Measurements from ENCODE around the gene PKD1L1.
A peak's percentile ranks its signal among the peaks of the same experiment; 100 is the strongest.
"Not testable (repeated sequence)": the region's sequence is repeated elsewhere in the genome, so short reads cannot be mapped to it uniquely, and the experiment has no call there.

The PKD1L1 gene

DNA sequence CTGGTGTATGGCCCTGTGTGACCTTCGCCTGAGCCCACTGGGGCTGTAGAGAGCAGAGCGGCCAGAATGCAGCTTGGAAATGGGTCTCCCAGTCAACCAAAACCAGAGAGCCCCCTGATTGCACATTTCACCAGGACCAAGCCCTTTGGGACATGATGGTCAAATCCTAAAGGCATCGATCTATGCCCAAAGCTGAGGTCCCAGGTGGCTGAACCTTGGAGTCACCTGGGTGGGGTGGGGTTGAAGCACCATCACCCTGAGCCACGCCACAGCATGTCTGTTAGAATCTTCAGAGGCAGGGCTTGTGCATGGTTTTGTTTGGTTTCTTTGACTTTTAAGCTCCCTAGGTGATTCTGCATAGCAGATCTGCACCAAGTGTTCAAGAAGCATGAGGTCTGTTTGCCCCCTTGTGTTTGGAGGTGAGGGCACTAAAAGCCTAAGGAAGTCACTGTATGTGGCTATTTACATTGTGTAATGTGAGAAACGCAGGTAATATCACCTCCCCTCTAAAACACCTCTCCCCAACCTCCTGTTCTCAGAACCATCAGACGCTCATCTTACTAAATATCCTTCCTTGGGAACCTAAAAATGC lies 9.6 kb downstream of the PKD1L1 start:
- no peak for DNase-seq (ENCODE audit: low spot score)

DNA sequence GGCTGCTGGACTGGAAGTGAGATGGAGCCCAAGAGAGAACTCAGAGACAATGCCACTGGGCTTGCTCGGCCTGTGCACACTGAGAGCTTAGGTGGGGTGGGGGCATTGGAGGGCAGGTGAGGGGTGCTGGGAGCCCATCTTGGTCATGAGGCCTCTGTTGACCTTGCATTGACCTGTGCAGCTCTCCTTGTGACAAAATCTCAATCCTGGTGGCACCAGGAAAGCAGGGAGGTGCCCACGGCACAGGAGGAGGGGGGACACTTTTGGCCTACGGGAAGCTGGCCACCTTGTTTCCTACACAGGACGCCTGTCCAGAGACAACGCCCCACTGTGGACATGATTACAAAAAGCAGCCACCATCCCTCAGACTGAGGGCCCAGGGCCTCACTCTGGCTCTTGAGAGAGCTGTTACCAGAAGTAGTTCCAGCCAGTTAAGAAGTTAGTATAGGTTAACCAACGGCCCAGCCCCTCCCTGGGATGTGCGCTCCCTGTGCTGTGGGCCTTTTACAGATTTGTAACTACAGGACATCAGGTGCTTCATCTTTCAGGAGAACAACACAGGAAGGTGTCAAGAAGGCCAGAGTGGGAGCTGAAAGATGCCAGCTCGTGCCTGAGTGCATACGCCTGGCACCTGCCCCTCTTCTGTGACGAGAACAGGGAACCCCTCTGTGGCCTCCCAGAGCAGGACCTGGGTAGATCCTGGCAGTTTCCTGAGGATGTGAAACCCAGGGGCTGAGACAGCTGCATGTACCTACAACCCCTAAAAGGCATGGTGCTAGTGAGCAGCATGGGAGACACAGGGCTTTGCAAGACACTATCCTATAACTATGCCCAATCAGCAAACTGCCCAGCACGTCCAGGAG lies 10.3 kb downstream of the PKD1L1 start:
- no peak for DNase-seq (ENCODE audit: low spot score)

DNA sequence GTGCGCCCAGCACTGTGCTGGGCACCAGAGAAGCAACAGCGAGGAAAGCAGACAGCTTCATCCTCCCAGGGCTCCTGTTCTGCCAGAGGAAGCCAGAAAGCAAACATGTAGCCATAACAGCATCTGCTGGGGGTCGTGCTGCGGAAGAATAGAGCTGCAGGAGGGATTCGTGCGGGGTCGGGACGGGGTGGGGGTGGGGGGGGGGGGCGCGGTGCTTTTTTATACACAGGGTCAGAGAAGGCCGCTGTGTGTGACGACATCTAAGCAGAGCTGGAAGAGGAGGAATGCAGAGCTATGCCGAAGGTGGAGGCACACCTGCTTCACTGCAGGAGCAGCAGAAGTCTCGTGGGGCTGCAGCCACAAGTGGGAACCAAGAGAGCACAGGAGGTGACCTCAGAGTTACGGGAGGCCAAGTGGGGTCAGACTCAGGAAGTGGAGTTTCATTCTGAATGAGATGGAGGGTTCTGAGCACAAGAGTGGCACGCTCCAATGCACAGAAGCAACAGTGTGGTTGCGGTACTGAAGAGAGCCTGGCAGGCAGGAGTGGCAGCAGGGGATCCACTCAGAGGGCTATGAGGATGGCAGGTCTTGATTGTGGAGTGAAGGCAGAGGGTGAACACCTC lies 11.1 kb downstream of the PKD1L1 start:
- DNase-seq (ENCODE audit: low spot score), result peak; percentile 35

DNA sequence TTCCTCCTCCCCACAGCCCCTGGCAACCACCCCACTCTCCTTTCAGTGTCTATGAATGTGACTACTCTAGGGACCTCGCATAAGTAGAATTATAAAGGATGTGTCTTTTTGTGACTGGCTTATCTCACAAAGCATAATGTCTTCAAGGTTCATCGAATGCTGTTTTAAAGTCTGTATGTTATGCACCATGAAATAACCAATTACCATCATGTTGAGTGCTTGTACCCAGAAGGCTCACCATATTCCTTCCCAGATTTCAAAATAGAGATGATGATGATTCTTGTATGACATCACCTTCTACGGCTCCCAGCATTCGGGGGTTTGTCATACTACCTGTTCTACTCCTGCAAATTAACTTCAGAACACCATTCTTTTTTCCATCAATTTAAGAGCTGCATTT lies 11.9 kb downstream of the PKD1L1 start:
- DNase-seq (ENCODE audit: low spot score), result no peak

DNA sequence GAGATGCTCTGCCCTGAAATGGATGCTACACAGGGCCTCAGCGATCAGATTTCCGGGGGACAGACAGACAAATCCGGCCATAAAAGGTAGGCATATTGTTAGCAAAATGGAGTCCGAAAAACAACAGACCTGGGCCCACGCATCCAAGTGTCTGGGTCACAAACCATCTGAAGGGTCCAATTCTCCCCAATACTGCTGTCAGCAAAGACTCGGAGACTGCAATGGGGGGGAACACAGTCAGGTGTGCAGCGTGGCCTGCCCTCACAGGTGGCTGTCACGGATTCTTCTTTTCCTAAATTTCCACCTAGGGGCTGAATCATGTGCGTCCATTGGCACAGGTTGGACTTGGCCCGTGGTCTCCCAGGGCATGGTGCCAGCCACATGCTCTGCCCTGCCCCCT lies 12.9 kb downstream of the PKD1L1 start:
- no peak for DNase-seq (ENCODE audit: low spot score)

DNA sequence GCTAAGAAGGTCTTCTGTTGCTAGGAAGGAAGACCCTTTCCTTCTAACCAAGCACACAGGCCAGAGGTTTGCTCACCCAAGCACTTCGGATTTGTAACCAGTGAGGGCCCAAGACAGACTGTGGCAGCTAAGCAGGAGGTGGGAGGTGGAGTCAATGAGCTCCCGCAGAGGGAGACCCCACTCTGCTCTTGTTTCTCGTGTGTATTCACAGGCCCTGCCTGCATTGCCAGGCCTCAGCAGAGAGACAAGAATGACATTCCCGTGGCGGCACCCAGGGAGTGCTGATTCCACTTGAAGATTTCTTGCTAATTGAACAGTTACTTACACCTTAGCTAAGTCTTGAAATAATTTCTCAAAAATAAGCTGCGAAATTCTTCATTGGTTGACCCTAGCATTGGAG lies 13.4 kb downstream of the PKD1L1 start:
- DNase-seq (ENCODE audit: low spot score), result no peak

DNA sequence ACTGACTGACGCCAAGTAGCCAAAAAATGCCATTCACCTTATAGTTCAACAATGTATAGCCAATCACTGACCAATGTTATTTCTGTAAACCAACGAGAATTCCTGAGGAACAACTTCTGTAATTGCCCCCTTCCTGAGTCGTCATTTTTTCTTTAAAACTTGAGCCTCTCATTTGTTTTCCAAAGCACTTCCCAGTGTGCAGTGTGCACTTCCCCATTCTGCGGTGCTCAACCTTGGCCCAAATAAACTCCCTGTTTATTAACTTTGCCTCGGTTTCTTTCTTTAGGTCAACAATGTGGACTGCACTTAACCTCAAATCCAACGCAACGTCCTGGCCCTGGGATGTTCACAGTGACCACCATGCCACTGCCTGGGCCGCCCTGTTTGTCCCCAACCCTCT lies 15.1 kb downstream of the PKD1L1 start:
- no peak for DNase-seq (ENCODE audit: low spot score)

DNA sequence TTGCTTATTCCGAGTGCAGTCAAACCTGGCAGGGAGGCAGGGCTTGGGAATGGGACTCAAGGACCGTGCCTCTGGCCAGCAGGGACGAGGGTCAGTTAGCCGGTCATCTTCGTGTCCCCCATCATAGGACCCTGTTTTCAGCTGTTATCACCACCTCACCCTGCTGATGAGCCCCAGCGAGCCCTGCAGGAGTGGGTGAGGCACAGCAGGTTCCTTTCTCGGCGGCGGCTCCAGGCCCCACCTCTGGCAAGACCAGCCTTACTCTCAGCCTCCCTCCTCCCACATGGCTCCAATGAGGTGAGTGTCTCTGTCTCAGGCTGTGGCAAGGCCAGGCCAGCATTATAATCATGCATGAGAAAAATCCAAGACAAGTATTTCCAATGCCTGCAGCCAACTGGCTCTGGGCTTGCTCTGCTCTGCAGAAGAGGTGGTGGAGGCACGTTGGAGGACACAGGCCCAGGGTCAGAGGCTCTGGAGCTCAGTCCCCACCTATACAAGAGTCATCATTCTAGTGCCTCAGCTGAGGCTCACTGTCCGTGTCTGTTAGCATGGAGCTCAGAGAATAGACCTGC lies 15.7 kb downstream of the PKD1L1 start:
- DNase-seq (ENCODE audit: low spot score), result no peak

DNA sequence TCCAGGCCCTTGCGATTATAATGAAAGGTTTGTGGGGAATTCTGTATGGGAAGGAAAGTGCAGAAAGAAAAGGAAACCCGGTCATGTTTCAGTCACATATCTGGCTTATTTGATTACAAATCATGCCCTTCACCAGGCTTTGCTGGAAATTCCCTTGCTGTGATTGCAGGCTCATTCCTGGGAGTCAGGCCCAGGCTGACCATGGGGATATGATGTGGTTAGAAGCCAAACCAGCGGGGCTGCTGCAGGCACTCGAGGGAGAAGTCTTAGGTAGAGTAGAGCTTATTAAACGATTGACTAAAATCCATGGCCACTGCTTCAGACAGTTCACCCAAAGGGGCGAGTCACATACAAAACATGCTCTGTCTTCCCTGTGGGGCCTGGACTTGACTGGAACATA lies 16.2 kb downstream of the PKD1L1 start:
- peak; percentile 58 for DNase-seq (ENCODE audit: low spot score)

DNA sequence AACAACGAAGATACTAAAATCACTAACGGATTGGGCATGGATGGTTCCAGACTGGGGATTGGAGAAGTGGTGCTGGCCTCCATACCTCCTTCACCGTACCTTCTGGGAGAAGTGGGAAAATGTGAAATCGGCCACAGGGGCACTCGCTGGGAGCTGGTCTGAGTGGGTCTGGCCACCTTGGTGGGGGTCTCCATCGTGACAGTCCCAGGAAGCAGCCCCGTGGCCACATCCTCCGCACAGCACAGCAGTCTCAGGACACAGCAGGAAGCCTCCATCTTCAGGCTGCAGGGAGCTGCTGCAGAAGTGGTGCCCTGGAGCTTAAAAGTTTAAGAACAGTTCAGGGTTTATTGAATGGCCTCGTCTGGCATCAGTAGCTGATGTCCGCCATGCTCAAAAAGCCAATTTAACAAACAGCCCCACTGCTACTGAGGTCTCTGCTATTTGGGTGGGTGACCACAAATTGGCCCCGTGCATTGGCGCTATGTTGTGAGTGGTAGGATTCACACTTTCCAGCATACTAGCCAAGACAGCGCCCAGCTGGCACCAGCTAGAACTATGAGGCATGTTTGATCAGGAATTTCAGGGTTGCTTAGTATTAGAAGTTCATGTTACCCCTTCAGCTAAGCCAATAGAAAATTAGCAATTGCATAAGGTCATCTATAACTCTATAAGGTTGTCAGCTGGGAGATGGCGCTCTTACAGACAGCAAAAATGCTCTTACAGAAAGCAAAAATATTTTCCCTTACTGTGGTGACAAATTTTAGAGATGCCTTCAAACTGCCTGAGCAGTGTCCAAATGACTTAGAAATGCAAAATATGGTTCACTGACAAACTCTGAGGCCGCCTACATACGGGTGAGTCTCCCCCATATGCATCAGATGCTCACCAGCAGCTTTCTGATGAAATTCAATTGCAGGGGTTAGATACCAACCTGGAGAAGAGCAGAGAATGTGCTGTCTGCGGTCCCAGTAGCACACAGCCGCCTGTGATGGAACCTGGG lies 17.0 kb downstream of the PKD1L1 start:
- DNase-seq (ENCODE audit: low spot score), result no peak

DNA sequence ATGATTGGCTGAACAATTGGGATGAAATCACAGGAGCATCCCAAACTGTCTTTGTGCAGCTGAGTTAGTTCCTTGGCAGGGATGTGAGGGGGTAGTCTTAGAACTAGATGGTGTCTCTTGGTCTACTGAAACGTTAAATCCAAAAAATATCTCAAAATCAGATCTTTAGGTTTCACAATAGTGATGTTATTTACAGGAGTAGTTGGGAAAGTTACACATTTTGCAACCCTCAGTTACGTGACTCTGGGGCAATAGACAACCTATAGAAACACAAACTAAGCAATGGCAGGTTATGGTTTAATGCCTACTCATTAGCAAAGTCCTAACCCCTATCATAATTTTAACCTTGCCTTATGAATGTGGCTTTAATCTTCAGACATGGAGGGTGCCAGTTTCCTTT lies 24.0 kb downstream of the PKD1L1 start:
- DNase-seq (ENCODE audit: low spot score), result no peak

DNA sequence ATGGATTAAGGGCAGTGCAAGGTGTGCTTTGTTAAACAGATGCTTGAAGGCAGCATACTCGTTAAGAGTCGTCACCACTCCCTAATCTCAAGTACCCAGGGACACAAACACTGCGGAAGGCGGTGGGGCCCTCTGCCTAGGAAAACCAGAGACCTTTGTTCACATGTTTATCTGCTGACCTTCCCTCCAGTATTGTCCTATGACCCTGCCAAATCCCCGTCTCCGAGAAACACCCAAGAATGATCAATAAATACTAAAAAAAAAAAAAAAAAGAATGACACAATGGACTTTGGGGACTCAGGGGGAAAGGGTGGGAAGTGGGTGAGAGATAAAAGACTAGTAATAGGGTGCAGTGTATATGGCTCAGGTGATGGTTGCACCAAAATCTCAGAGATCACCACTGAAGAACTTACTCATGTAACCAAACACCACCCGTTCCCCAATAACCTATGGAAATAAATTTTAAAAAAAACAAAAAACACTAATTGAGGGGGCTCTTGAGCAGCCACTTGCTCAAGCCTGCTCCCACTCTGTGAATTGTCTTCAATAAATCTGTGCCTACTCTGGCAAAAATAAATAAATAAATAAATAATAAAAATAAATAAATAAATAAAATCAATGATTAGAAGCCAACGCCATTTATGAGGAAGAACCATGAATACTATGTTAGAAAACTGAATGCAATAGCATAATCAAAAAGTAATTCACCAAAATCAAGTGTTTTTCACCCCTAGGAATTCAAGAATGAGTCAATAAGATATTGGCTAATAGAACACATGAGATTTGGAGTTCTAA lies 25.0 kb downstream of the PKD1L1 start:
- not testable (repeated sequence) for DNase-seq (ENCODE audit: low spot score)

DNA sequence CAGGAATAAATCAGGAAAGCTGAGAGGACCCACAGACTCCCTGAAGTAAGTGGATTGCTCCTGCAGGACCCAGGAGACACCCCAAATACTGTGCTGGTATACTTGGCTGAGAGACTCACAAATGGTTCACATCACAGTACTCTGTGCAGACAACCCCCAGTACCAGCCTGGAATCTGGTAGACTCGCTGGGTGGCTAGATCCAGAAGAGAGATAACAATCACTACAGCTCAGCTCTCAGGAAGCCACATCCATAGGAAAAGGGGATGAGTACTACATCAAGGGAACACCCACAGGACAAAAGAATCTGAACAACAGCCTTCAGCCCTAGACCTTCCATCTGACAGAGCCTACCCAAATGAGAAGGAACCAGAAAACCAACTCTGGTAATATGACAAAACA lies 31.8 kb downstream of the PKD1L1 start:
- DNase-seq (ENCODE audit: low spot score), result not testable (repeated sequence)

DNA sequence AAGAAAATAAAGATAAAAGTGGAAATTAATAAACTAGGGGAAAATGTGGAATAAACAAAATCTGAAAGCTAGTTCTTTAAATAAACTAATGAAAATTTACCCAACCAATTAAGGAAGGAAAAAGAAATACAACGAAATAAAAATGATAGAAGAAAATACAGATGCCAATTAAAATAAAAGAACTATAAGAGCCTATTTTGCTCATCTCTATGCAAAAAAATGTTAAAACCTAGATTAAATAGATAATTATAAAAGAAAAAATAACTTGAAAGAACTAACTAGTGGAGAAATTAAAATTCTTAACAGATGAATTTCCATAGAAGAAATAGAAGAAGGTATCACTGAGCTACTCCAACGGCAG lies 32.7 kb downstream of the PKD1L1 start:
- no peak for DNase-seq (ENCODE audit: low spot score)

DNA sequence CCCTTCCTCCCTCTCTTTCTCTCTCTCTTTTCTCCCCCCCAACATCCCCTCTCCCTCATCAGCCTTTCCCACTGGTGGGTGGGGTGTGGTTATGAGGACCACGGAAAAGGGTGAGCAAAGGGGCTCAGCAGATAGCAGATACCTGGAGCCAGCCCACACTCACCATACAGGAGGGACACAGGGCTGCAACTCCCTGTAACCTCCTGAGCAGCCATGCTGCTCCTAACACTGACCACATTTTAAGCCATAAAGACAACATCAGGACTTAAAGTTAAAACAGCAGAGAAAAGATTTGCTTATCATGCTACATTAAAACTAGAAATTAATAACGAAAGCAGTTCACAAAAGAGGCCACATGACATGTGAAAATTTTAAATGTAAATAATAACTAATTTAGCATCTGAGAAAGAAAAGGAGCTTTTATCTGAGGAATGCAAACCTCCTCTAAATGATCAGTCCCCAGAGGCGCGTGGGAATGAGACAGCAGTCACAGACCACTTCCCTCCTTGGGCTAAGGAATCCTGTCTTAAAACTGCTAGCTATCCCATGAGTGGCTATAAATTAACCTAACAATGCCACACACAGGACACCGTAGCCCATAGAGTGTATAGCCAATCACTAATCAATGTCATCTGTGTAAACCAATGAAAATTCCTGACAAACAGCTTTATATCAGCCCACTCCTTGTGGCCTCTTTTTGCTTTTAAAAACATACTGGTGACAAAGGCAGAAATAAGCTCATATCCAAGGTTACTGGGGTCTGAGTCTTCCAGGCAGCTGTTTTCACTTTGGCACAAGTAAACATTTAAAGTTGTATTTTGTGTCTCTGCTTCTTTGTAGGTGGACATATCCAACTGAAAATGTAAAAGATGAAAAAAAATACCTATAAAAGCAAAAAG lies 33.3 kb downstream of the PKD1L1 start:
- peak; percentile 12 for DNase-seq (ENCODE audit: low spot score)

DNA sequence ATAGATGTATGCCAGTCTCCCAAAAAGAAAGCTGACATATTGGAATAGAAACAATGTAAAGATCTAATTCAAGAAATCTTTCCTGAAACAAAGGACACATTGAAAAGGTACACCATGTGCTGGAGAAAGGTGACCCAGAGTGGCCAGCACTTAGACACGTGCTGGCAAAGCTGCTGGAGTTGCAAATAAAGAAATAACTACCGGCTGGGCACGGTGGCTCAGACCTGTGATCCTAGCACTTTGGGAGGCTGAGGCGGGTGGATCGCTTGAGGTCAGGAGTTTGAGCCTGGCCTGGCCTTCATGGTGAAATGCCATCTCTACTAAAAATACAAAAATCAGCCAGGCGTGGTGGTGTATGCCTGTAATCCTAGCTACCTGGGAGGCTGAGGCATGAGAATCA lies 35.9 kb downstream of the PKD1L1 start:
- no peak for DNase-seq (ENCODE audit: low spot score)

DNA sequence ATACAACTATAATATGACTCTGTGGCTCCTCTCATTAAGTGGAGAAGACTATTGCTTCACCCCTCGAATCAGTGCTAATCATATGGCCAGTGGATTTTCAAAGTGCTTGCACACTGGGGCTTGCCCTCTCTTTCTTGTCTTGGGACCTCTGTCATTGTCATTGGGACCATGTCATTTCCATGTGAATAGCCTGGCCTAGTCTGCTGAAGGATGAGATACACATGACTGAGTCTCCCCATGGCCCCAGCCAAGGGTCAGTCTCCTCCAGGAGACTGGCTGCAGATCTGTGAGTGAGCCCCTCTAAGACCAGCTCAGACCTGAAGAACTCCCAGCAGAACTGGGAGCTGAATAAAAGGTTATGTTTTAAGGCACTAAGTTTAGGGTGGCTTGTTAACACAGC lies 39.5 kb downstream of the PKD1L1 start:
- no peak for DNase-seq (ENCODE audit: low spot score)

DNA sequence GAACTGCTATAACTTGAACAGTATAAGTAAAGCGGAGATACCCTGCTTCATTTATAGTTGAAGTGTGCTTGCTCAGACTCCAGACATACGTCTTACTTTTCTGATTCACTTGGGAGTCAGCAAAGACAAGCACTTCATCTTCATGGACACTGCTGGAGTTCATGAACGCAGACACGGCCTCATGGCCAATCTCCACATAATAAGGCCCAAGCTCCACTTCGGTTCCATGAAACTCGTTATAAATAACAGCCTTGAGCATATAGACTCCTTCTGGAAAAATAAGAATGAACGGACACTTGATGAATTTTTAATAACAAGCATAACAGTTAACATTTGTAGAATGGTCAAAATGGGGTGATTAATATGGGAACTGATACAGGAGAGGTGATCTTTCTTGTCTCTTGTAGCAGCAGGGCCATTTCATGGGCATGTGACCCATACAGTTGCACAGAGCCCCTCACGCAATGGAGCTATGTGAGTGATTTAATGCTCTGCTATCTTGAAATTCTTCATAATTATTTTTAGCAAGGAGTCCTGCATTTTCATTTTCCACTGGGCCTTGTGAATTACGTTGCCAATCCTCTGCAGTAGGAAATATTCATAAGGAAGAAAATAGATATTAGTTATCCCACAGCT lies 40.2 kb downstream of the PKD1L1 start:
- no peak for DNase-seq (ENCODE audit: low spot score)

DNA sequence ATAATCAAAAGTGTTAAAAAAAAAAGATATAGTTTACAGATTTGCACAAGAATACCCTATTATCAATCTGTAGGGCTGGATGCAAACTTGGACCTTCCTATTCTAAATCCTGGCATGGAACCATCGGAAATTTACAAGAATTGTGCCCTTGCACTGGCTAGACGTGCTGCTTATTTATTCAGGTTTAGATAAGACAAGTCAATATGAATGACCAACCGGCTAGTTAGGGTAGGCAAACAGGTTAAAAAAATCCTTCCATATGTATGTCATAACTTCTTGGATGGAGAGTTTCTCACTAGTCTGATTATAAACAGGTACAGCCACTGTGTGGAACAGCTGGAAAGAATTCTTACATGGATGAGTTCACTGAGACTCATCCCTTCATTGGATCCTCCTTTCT lies 41.4 kb downstream of the PKD1L1 start:
- no peak for DNase-seq (ENCODE audit: low spot score)
